GM18858 (cell line): ENCODE data around the gene TTBK1.

Experiments
- ATAC-seq: cut with Tn5 transposase; IDR thresholded peaks from one replicate; pipeline ENCODE4 v1.9.1; 2021; ENCODE audit not compliant: unreplicated experiment

Gene TTBK1

DNA sequence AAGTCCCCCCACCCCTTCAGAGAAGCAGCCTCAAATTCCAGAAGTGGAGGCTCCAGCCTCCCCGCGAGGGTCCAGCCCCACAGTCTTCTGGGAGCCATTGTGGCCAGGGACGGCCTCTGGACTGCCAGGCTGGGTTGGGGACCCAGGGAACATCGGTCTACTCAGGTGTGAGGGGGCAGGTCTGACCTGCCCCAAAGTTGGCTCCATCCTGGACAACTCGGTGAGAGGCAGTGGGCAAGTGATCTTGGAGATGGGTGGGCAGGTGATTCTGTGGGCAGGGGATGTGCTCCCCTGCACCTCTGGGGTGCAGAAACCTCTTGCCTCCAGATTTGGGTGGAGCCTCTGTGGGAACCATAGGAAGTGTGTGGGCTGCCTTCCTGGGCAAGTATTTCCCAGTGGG is 42.6 kb downstream of the TTBK1 start:
- no peak for ATAC-seq

DNA sequence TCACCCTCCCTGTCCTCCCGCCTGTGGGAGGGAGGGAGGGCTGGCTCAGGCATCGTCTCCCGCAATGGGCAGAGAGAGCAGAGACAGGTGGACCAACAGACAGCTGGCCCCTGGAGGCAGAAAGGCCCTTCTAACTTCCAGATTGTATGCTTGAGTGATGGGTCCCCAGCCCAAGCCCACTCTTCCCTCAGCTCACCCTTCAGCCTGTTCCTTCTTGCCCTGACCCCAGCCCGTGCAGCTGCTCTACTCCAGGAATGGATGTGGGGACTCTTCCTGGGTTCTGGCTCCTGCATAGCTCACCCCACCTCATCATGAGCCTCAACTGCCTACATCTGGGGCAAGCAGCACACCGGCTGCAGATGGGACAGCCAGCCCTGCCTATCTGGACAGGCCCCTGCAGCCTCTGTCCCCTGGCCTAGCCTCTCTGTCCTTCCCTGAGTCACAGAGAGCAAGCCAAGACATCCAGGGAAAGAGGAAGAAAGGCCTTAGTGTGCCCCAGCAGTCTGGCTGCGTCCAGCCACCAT is 43.2 kb downstream of the TTBK1 start:
- no peak for ATAC-seq

DNA sequence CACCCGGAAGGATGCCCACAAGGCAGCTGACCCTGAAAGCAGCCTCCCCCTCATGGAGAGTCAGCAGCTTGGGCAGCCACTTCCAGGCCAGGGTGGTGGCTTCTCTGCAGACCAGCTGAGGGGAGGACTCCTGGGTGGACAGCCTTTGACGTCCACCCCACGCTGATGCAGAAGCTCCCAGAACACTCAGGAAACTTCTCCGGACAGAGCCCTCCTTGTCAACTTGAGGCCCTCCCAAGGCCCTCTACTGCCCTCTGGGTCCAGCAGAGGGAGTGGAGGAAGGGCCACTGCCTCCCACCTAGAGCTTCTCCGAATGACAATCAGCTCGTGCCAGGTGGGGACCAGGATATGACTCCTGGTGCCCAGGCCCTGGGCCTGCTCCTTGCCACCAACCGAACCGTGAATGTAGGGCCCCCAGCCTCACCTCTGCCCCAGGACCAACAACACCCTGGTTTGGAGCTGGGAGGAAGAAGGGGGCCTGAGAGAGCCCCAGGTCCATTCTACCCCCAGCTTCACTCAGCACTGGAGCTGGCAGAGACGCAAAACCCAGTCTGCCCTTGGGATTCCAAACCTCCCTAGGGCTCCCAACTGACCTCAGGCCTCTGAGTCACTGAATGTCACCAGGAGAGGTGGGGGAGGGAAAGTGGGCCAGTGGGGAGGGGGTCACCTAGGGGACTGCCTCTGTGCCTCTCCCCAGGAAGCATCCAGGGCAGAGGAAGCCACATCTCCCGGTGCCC is 43.9 kb downstream of the TTBK1 start:
- no peak for ATAC-seq

DNA sequence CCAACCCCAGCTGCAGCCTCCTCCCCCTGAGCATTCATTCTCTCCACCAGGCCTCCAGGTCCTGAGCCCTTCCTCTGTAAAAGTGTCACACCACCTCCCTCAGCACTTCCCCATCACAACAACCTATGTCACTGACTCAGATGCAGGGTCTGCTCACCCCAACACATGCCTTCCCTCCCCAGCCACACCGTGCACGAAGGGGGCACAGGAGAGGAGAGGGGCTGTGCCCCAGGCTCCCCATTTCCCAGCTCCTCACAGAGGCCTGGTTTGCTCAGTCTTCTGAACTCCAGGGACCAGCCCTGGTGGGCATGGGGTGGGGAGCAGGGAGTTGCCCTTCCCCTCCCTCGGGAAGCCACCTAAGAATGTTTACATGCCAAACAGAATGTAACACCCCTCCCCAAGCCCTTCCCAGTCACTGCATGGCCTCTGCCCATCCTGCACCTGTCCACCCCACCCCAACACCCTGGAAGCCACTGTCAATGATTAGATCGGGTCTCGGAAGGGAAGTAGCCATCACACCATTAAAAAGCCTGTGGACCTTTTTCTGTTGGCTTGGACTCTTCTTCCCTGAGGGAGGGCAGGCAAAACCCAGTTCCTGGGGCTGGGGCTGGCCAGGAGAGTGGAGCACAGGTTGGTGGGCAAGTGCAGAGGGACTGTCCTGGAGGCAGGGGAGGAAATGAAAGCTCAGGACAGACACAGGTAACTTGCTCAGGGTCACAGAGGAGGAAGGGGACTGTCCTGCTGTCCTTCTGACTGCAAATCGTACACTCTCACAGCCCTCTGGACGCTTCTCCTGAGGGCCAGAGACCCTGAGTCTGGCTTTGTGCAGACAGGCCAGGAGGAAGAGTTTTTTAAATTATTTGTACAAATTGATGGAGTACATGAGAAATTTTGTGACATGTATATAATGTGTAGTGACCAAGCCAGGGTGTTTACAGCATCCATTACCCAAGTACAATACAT is 44.7 kb downstream of the TTBK1 start:
- no peak for ATAC-seq

DNA sequence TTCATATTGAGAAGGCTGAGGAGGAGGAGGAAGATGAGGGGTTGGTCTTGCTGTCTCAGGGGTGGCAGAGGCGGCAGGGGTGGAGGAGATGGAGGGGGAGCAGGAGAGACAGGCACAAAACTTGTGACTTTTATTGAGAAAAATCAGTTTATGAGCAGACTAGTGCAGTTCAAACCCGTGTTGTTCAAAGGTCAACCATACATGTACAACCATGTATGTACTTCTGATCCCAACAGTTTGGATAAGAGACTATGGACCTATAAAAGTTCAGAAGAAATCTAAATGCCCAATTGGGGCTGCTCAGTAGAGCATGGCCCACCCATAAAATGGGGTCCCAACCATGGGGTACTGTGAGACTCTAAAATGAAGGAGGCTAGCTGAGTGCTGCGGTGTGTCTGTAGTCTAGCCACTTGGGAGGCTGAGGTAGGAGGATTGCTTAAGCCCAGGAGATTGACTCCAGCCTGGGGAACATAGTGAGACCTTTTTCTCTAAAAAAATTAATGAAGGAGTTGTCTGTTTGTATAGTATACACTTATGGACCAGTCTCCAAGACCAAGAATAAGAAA is 47.1 kb downstream of the TTBK1 start:
- no peak for ATAC-seq

DNA sequence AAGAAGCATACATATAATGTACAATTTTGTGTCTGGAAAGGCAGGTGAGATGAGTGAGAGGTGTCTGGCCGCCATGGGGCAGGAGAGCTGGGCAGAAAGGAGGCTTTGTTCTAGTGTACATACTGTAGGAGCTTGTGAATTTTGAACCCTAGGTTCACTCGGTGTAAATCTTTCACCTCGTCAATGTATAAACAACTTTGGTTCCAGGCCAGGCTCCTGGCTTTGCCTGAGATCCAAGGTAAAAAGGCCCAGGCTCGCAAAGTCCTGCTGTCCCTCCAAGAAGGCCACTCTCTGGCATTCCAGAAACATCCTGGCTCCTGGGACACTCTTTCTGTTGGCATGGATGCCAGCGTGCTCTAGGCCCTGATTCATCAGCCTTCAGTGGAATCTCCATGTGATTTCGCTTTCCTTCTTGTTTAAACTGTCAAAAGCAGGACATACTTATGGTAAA is 47.6 kb downstream of the TTBK1 start:
- ATAC-seq: no peak

DNA sequence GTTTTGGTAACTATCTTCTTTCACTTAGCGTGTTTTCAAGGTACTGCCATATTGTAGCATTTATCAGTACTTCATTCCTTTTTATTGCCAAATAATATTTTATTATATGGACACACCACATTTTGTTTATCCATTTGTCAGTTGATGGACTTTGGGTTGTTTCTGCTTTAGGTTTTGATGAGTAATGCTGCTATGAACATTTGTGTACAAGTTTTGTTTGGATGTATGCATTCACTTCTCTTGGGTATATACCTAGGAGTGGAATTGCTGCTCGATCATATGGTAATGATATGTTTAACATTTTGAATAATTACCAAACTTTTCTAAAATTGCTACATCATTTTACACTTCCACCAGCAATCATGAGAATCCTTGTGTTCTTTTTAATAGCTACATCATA is 48.4 kb downstream of the TTBK1 start:
- ATAC-seq: no peak

DNA sequence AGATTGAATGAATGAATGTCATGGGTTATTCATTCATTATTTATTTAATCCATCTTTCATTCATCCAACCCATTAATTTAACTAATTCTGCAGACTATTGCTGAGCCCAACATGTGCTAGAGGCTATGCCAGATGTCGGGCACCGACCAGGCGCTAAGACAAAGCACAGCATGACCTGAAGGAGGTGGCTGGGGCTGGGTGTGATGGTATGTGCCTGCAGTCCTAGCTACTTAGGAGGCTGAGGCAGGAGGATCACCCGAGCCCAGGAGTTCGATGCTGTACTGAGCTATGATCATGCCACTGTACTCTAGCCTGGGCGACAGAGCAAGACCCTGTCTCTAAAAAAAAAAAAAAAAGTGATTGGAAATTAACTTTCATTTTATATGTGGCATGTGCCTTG is 49.1 kb downstream of the TTBK1 start:
- ATAC-seq: no peak

DNA sequence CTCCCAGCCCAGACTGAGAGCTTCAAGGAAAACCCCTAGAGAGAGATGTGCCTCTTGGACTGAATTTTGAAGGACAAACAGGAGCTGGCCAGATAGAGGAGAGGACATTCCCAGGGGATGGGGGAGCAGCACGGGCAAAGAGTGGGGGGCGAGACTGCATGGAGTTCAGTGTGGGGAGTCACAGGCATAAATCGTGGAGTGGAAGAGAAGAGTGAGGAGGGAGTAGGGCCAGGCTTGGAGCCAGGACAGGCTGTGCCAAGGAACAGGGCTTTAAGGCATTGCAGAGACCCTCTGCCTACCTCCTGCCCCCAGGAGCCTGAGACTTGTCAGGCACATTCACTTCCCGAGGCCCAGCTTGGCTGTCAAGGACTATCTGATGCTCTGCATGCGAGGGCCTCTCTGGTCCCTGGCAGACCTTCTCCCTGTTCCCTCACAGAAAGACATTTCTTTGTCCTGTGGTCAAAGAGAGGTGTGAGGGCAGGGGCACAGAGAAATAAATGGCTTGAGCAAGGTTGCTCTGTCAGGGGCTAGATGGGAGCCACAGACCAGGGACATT is 49.6 kb downstream of the TTBK1 start:
- ATAC-seq: no peak

DNA sequence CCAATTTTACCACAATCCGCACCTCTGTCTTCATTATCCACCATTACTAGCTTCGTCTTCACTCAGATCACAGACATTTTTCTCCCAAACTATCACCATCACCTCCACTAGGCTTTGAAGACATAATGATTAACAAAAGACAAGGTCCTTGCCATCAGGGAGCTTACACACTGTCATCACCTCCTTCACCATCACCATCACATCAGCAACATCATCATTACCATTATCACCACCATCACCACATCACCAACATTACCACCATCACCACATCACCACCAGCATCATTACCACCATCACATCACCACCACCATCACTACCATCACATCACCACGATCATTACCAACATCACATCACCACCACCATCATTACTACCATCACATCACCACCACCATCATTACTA is 50.4 kb downstream of the TTBK1 start:
- no peak for ATAC-seq

DNA sequence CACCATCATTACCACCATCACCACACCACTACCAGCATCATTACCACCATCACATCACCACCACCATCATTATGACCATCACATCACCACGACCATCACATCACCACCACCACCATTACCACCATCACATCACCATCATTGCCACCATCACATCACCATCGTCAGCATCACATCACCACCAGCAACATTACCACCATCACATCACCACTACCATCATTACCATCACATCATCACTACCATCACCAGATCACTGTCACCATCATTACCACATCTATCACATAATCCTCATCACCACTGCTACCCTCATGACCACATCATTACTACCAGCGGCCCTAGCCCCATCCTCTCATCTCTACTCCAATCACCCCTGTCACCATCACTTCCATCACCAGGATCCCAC is 51.3 kb downstream of the TTBK1 start:
- ATAC-seq: no peak

DNA sequence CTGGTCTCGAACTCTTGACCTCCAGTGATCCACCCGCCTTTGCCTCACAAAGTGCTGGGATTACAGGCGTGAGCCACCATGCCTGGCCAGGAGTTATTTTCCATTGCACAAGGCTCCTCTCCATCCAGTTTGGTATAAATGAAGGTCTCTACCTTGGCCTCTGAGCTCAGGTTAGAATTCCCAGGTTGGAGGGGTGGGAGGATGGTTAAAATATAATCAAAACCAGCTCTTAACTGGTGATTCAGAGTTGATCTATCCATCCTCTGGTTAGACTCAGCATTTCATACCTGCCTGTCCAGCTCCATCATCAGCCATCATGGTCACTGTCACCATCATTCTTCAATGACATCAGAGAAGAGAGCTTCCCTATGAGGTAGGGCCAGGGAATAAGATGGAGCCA is 52.2 kb downstream of the TTBK1 start:
- ATAC-seq: no peak

DNA sequence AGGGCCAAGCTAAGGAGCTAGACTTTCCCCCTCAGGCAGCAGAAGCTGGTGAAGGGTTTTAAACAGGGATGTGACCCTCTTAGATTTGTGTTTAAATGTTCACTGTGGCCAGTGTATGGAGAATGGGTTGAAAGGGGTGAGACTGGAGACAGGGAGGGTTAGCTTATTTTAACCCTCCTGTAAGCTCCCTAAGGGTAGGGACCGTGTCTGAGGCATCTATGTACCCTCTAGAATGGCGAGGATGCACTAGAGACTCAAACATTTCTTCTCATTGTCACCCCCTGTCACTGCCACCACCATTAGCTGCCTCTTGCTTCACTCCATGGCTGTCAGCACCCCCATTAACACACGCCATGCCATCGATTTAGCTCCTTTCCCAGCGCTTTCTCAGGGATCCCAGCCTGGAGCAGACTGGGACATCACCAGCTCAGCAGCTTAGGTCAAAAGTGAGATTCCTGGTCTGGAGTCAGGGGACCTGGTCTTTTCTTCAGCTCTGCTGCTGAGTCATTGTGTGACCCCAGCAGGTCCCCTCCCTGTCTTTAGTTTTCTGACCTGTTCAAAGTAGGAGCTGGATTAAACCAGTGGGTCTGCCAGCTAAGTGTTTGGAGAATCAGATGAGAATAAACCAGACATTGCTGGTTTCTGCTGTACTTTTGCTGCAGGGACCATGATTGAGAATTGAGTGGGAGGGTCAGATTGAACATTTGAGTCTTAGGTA is 53.7 kb downstream of the TTBK1 start:
- no peak for ATAC-seq

DNA sequence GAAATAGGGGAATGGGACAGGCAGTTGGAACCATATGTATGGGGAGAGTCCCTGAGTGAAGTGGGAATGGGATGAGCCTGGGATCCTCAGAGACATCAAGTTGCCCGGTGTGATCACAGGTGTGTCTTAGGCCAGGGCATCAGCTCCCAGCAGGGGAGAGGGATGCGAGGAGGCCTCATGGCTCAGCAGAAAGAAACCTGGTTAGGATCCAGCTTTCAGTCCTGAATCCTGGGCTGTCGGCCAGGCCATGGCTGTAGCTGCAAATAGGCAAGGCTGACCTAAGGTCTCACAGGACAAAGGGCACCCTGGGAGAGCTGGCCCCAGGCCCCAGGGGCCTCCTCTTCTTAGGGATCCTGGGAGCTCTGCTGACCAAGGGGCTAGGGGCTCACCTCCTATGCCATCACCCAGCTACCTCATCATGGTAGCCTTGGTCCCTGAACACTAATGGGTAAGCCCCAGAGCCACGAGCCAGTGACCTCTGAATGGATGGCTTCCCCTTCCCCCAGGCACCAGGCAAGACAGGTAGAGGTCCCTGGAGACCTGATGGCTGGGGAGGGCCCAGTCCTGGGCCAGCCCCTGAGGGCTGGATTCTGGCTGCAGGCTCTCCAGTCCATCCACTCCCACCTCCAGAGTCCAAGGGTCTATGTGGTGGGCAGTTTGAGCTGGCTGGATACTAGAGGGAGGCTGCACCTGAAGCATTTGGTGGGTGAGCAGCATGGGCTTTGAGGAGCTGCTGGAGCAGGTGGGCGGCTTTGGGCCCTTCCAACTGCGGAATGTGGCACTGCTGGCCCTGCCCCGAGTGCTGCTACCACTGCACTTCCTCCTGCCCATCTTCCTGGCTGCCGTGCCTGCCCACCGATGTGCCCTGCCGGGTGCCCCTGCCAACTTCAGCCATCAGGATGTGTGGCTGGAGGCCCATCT is 54.6 kb downstream of the TTBK1 start, which contains the start of gene SLC22A7:
Gene SLC22A7, plus strand, starts transcription at position 617 of the 921 bp plus-strand sequence. Its CDS starts 99 bp downstream, at position 716.
- ATAC-seq: no peak

DNA sequence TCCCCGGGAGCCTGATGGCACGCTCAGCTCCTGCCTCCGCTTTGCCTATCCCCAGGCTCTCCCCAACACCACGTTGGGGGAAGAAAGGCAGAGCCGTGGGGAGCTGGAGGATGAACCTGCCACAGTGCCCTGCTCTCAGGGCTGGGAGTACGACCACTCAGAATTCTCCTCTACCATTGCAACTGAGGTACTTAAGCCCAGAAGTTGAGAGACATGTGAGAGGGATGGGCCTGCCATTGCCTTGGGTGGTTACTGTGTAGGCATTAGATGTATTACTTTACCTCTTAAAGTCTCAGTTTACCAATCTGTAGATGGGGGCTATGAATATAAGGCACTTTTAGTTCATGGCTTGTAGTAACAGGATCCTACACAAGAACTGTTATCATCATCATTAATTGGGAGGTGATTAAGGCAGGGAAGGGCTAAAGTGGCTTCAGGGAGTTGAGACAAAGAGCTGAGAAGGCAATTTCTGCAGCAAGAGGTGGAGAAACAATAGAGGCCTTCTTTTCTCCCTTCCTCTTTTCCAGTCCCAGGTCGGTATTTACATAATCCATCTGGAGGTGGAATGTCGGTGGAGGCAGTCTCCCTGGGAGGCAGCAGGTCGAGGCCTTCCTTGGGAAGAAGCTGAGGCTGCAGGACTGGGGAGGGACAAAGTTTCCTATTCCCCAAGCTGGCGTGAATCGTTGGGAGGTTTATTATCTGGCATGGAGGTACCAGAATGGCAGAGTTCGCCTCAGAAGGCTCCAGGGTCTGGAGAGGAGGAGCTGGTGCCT is 55.5 kb downstream of the TTBK1 start:
- no peak for ATAC-seq

DNA sequence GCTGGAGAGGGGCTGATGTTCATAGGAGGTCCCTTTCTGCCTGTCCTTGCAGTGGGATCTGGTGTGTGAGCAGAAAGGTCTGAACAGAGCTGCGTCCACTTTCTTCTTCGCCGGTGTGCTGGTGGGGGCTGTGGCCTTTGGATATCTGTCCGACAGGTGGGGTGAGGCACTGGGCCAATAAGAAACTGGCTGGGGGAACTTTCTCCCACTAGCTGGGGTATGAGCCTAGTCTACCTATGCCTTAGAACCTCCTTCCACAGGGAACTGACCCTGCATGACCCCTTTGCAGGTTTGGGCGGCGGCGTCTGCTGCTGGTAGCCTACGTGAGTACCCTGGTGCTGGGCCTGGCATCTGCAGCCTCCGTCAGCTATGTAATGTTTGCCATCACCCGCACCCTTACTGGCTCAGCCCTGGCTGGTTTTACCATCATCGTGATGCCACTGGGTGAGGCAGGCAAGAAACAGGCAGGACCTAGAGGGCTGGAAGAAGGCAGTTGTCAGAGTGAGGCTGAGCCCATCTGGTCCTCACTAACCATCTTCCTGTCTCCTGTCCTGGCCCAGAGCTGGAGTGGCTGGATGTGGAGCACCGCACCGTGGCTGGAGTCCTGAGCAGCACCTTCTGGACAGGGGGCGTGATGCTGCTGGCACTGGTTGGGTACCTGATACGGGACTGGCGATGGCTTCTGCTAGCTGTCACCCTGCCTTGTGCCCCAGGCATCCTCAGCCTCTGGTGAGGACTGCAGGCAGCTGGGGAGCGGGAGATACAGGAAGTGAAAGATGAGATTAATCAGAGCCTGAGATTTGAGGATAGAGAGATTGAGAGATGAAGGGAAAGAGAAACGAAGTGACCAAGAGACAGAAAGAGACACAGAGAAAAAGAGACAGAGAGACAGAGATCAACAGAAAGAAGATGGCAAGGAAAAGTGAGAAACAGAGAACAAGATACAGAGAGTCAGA is 56.3 kb downstream of the TTBK1 start:
- no peak for ATAC-seq

DNA sequence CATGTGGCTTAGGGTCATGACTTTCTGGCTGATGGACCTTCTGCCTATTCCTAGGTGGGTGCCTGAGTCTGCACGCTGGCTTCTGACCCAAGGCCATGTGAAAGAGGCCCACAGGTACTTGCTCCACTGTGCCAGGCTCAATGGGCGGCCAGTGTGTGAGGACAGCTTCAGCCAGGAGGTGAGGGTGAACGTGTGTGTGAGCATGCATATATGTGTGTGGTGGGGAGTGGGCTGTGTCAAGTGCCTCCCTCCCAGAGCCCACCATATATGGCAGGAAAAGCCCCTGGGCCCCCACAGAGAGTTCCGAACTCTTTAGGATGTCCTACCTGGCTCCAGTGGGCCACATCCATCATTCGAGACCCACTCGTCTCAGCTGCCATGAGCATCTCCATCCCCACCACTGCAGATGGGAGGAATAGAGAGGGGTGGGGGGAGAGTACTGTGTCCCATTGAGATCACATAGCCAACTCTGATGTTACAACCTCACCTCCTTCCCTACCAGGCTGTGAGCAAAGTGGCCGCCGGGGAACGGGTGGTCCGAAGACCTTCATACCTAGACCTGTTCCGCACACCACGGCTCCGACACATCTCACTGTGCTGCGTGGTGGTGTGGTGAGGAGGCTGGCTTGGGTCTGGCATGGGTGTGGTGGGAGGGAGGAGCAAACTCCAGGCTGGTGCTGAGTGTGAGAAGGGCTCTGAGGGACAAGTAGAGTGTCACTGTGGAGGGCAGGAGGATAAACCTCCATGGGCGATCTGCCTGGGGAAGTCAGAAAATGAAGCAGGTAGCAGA is 58.0 kb downstream of the TTBK1 start:
- no peak for ATAC-seq
